ENCODE results near the gene C11orf68.
A peak's percentile ranks its signal among the peaks of the same experiment; 100 is the strongest.

Gene C11orf68

GRCh38 chr11:65919141-65919572 is 295 bp upstream of the C11orf68 start, which contains the start of gene DRAP1:
TSS of gene DRAP1 (plus strand) at chr11:65919426. CDS start at chr11:65919502, 76 bp downstream.
- Histone ChIP-seq H3K36me3 (ENCODE audit: control insufficient read depth in 2 of 2, insufficient read depth in 1 of 2, low read length in 2 of 2) (peaks cover 0 to 14% of the 10 kb centered on the region in 2 experiments; a peak in 2 of 3 replicates), H3K4me1 (ENCODE audit: control insufficient read depth, insufficient read depth, low read length) (no peaks in the 10 kb centered on the region; the same call in 1 of the 2 replicates), H3K9me3 (ENCODE audit: control insufficient read depth, insufficient read depth, low read depth, low read length) (no peaks in the 10 kb centered on the region), H3K4me3 (ENCODE audit: low read depth, low read length) (peak within 1 kb of the TSS; percentile 74), H3K27ac (ENCODE audit: extremely low read depth, low read depth, low read length) (peak within 1 kb of the TSS; percentile 63; the same call in 1 of the 2 replicates)
- POLR2A ChIA-PET = interaction anchor here (1.7 to 2.3 kb wide), 2 partner anchors 29 to 31 kb away, joined by 9 to 12 read pairs; partner anchors contain the start of genes CCDC85B and FIBP
- CTCF ChIA-PET = interaction anchor here (0.6 to 1.0 kb wide), 3 partner anchors 23 to 30 kb away, joined by 3 read pairs; partner anchors contain the start of gene CCDC85B
- TF ChIP-seq WT1 (tag by site-specific recombination; IDR thresholded peaks at IDR 0.05) (no peak), ZNF16 (tag by site-specific recombination; IDR thresholded peaks at IDR 0.05; ENCODE audit: low read depth) (no peak), SP7 (tag by site-specific recombination; IDR thresholded peaks at IDR 0.05) (peak; percentile 51), SETDB1 (IDR thresholded peaks at IDR 0.05; ENCODE audit: insufficient read length, low read length) (no peak), ZNF555 (tag by site-specific recombination; conservative IDR thresholded peaks at IDR 0.05) (no peak), IKZF3 (tag by site-specific recombination; IDR thresholded peaks at IDR 0.05) (peak; percentile 73), ZNF223 (tag by site-specific recombination; IDR thresholded peaks at IDR 0.05) (no peak), ZNF621 (tag by site-specific recombination; IDR thresholded peaks at IDR 0.05) (no peak), BCL6B (tag by site-specific recombination; IDR thresholded peaks at IDR 0.05) (0 out of 2 replicates have a peak, but pooled peaks have one; percentile 27), PATZ1 (tag by site-specific recombination; IDR thresholded peaks at IDR 0.05) (peak; percentile 73), ZNF624 (tag by site-specific recombination; IDR thresholded peaks at IDR 0.05) (no peak), ZNF600 (tag by site-specific recombination; IDR thresholded peaks at IDR 0.05) (no peak), ZNF174 (tag by site-specific recombination; IDR thresholded peaks at IDR 0.05) (peak; percentile 92), ZSCAN18 (tag by site-specific recombination; IDR thresholded peaks at IDR 0.05) (0 out of 2 replicates have a peak, but pooled peaks have one; percentile 75), ZNF837 (tag by site-specific recombination; IDR thresholded peaks at IDR 0.05) (no peak), ZNF184 (tag by site-specific recombination; IDR thresholded peaks at IDR 0.05) (peak; percentile 96), ZSCAN30 (tag by site-specific recombination; IDR thresholded peaks at IDR 0.05) (peak; percentile 90), ZNF169 (tag by site-specific recombination; IDR thresholded peaks at IDR 0.05) (no peak), ZXDB (tag by site-specific recombination; IDR thresholded peaks at IDR 0.05) (peak; percentile 50), ZNF2 (tag by site-specific recombination; IDR thresholded peaks at IDR 0.05) (no peak), ZNF707 (tag by site-specific recombination; IDR thresholded peaks at IDR 0.05) (no peak), ZNF473 (tag by site-specific recombination; IDR thresholded peaks at IDR 0.05) (no peak), ZNF239 (tag by site-specific recombination; IDR thresholded peaks at IDR 0.05) (no peak), ZNF521 (tag by site-specific recombination; IDR thresholded peaks at IDR 0.05) (no peak), PRDM1 (tag by site-specific recombination; IDR thresholded peaks at IDR 0.05) (no peak), BCL11A (tag by site-specific recombination; IDR thresholded peaks at IDR 0.05; ENCODE audit: low read depth) (no peak), ZNF433 (tag by site-specific recombination; IDR thresholded peaks at IDR 0.05; ENCODE audit: low read depth) (no peak)
- TF ChIP-seq, protein P1, sequence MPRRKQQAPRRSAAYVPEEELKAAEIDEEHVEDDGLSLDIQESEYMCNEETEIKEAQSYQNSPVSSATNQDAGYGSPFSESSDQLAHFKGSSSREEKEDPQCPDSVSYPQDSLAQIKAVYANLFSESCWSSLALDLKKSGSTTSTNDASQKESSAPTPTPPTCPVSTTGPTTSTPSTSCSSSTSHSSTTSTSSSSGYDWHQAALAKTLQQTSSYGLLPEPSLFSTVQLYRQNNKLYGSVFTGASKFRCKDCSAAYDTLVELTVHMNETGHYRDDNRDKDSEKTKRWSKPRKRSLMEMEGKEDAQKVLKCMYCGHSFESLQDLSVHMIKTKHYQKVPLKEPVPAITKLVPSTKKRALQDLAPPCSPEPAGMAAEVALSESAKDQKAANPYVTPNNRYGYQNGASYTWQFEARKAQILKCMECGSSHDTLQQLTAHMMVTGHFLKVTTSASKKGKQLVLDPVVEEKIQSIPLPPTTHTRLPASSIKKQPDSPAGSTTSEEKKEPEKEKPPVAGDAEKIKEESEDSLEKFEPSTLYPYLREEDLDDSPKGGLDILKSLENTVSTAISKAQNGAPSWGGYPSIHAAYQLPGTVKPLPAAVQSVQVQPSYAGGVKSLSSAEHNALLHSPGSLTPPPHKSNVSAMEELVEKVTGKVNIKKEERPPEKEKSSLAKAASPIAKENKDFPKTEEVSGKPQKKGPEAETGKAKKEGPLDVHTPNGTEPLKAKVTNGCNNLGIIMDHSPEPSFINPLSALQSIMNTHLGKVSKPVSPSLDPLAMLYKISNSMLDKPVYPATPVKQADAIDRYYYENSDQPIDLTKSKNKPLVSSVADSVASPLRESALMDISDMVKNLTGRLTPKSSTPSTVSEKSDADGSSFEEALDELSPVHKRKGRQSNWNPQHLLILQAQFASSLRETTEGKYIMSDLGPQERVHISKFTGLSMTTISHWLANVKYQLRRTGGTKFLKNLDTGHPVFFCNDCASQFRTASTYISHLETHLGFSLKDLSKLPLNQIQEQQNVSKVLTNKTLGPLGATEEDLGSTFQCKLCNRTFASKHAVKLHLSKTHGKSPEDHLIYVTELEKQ (tag by site-specific recombination; IDR thresholded peaks at IDR 0.05; ENCODE audit: borderline replicate concordance) = 0 out of 2 replicates have a peak, but pooled peaks have one; percentile 39
- TF ChIP-seq, protein P2, sequence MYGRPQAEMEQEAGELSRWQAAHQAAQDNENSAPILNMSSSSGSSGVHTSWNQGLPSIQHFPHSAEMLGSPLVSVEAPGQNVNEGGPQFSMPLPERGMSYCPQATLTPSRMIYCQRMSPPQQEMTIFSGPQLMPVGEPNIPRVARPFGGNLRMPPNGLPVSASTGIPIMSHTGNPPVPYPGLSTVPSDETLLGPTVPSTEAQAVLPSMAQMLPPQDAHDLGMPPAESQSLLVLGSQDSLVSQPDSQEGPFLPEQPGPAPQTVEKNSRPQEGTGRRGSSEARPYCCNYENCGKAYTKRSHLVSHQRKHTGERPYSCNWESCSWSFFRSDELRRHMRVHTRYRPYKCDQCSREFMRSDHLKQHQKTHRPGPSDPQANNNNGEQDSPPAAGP (tag by site-specific recombination; IDR thresholded peaks at IDR 0.05) = peak; percentile 74
- TF ChIP-seq, protein P3, sequence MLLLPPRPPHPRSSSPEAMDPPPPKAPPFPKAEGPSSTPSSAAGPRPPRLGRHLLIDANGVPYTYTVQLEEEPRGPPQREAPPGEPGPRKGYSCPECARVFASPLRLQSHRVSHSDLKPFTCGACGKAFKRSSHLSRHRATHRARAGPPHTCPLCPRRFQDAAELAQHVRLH (tag by site-specific recombination; IDR thresholded peaks at IDR 0.05) = 0 out of 2 replicates have a peak, but pooled peaks have one; percentile 29

Data from HEK293 (cell line).